ENCODE measurements around the gene STIMATE. TPM values are rescaled to one million over a fixed set of nuclear protein-coding genes. Genes with fewer than 3 reads are reported as not detected.

Gene STIMATE
- total RNA-seq, 4 donors from 2014 or later, result 20.6 to 64.6 (median 27.8) TPM

GRCh38 chr3:52805270-52806039 is 91.9 kb downstream of the STIMATE start:
- in situ Hi-C loops (cut with MboI; ENCODE audit: low sequenced_read_pairs in 4 of 4) (no loop called here), intact Hi-C loops (cut with DNase I; ENCODE audit: low total_unique reads) (no loop called here)
- no peaks in the 10 kb centered on the region for H3K9me3 ChIP-seq
- no peak for DNase-seq
- no peaks in the 10 kb centered on the region for H3K36me3 ChIP-seq
- no peak overlapping the region for H3K27ac ChIP-seq
- TF ChIP-seq POLR2A (IDR thresholded peaks at IDR 0.05), result no peak
- H3K27me3 ChIP-seq, result no peaks in the 10 kb centered on the region
- no peak overlapping the region for H3K4me3 ChIP-seq
- no peak for ATAC-seq
- no peaks in the 10 kb centered on the region for H3K4me1 ChIP-seq

GRCh38 chr3:52801839-52802238 is 95.5 kb downstream of the STIMATE start:
- ATAC-seq (no peak), DNase-seq (no peak)
- in situ Hi-C loops (cut with MboI; ENCODE audit: low sequenced_read_pairs in 4 of 4) (no loop called here), intact Hi-C loops (cut with DNase I; ENCODE audit: low total_unique reads) (no loop called here)
- Histone ChIP-seq H3K4me3 (no peak overlapping the region), H3K4me1 (peaks cover 0 to 6% of the 10 kb centered on the region in 2 donors), H3K36me3 (no peaks in the 10 kb centered on the region), H3K27ac (no peak overlapping the region), H3K9me3 (no peaks in the 10 kb centered on the region), H3K27me3 (no peaks in the 10 kb centered on the region)
- TF ChIP-seq POLR2A (IDR thresholded peaks at IDR 0.05) (no peak), CTCF (IDR thresholded peaks at IDR 0.05 in 4 of 5, conservative IDR thresholded peaks at IDR 0.05 in 1 of 5) (no peak)

- Histone ChIP-seq H3K4me1 (peaks cover 0 to 6% of the 10 kb centered on the region in 2 donors), H3K36me3 (no peaks in the 10 kb centered on the region), H3K27me3 (no peaks in the 10 kb centered on the region), H3K4me3 (no peak overlapping the region), H3K27ac (no peak overlapping the region), H3K9me3 (no peaks in the 10 kb centered on the region)
- DNase-seq (no peak), ATAC-seq (peak; percentile 49 to 63)
- in situ Hi-C loops (cut with MboI; ENCODE audit: low sequenced_read_pairs in 4 of 4) (no loop called here), intact Hi-C loops (cut with DNase I; ENCODE audit: low total_unique reads) (no loop called here)
- TF ChIP-seq POLR2A (IDR thresholded peaks at IDR 0.05) (no peak), CTCF (IDR thresholded peaks at IDR 0.05 in 4 of 5, conservative IDR thresholded peaks at IDR 0.05 in 1 of 5) (no peak)
Measured at GRCh38 chr3:52800079-52800478, 97.3 kb downstream of the STIMATE start.

- in situ Hi-C loops (cut with MboI; ENCODE audit: low sequenced_read_pairs in 4 of 4), result no loop called here
- peaks cover 0 to 6% of the 10 kb centered on the region in 2 donors for H3K4me1 ChIP-seq
- DNase-seq (no peak), ATAC-seq (peak in 1 of 2 donors; percentile 29)
- no peaks in the 10 kb centered on the region for H3K9me3 ChIP-seq
- TF ChIP-seq POLR2A (IDR thresholded peaks at IDR 0.05) (no peak), CTCF (IDR thresholded peaks at IDR 0.05 in 4 of 5, conservative IDR thresholded peaks at IDR 0.05 in 1 of 5) (peak in 3 of 5 experiments; percentile 17 to 37 (median 28))
- H3K4me3 ChIP-seq, result no peak overlapping the region
- no peak overlapping the region for H3K27ac ChIP-seq
- no peaks in the 10 kb centered on the region for H3K27me3 ChIP-seq
- no peaks in the 10 kb centered on the region for H3K36me3 ChIP-seq
- intact Hi-C loops (cut with DNase I; ENCODE audit: low total_unique reads), result no loop called here
Measured at GRCh38 chr3:52798978-52799476, 98.3 kb downstream of the STIMATE start.

- H3K9me3 ChIP-seq, result no peaks in the 10 kb centered on the region
- peaks cover 0 to 6% of the 10 kb centered on the region in 2 donors for H3K4me1 ChIP-seq
- H3K27ac ChIP-seq, result no peak overlapping the region
- ATAC-seq (no peak), DNase-seq (no peak)
- H3K4me3 ChIP-seq, result no peak overlapping the region
- H3K36me3 ChIP-seq, result no peaks in the 10 kb centered on the region
- intact Hi-C loops (cut with DNase I; ENCODE audit: low total_unique reads), result no loop called here
- H3K27me3 ChIP-seq, result no peaks in the 10 kb centered on the region
- in situ Hi-C loops (cut with MboI; ENCODE audit: low sequenced_read_pairs in 4 of 4), result no loop called here
- TF ChIP-seq POLR2A (IDR thresholded peaks at IDR 0.05) (no peak), CTCF (IDR thresholded peaks at IDR 0.05 in 4 of 5, conservative IDR thresholded peaks at IDR 0.05 in 1 of 5) (no peak)
Measured at GRCh38 chr3:52798376-52798977, 98.9 kb downstream of the STIMATE start.

All from gastrocnemius medialis (tissue), 4 donors.